NK-92 treated with Interleukin-12 subunit alpha and Interleukin-12 subunit beta, amount 100 ng/mL, for 24 hours (cell line): ENCODE measurements around the gene PSMB2.

ENCODE experiments used
- DNase-seq: peaks from one replicate; lab custom pipeline; 2025; lab: John Stamatoyannopoulos, UW

Gene PSMB2

GRCh38 chr1:35556484-35557117 lies 84.7 kb downstream of the PSMB2 start:
- no peak for DNase-seq

- DNase-seq: no peak
These were observed 85.5 kb downstream of the PSMB2 start for GRCh38 chr1:35555601-35556477.

GRCh38 chr1:35555212-35555584 lies 86.1 kb downstream of the PSMB2 start:
- no peak for DNase-seq

GRCh38 chr1:35554266-35555211 lies 86.8 kb downstream of the PSMB2 start:
- DNase-seq: no peak

GRCh38 chr1:35553851-35554250 lies 87.5 kb downstream of the PSMB2 start:
- DNase-seq: no peak
